Chondrocyte (in vitro differentiated cells): ENCODE data around the gene CHCHD3. TPM values are rescaled to one million over a fixed set of nuclear protein-coding genes. Genes with fewer than 3 reads are reported as not detected.

ENCODE experiments used
- DNase-seq: peaks from one replicate; pipeline ENCODE4 v3.0.0; 2021; ENCODE audit warnings: mixed read lengths, low spot score
- H3K27ac Mint-ChIP-seq: one replicate; pipeline ENCODE4 v1.8.0; 2021; ENCODE audit warnings: mild to moderate bottlenecking, moderate library complexity, mixed read lengths; ENCODE audit not compliant: unreplicated experiment
- H3K27me3 Mint-ChIP-seq: 2 replicates; pipeline ENCODE4 v1.8.0; 2021; ENCODE audit warnings: low read depth, mixed read lengths
- H3K36me3 Mint-ChIP-seq: 2 replicates; pipeline ENCODE4 v1.8.0; 2021; ENCODE audit warnings: low read depth, mixed read lengths
- H3K4me1 Mint-ChIP-seq: 2 replicates; pipeline ENCODE4 v1.8.0; 2021; ENCODE audit warnings: low read depth, mild to moderate bottlenecking, mixed read lengths
- H3K4me3 Mint-ChIP-seq: one replicate; pipeline ENCODE4 v1.8.0; 2021; ENCODE audit warnings: mild to moderate bottlenecking, moderate library complexity, mixed read lengths; ENCODE audit not compliant: unreplicated experiment
- H3K9me3 Mint-ChIP-seq: 2 replicates; pipeline ENCODE4 v1.8.0; 2021; ENCODE audit warnings: low read depth, mixed read lengths
- CTCF ChIP-seq: fragments of 200-600 bp; sonication (generic); IDR thresholded peaks from 2 replicates; pipeline ENCODE4 v1.5.0; 2021; ENCODE audit warnings: antibody characterized with exemption, mild to moderate bottlenecking, moderate library complexity
- total RNA-seq: library from RNA; stranded (reverse); gene quantifications from 3 replicates; pipeline ENCODE4 v1.2.1, GENCODE V29; 2021

CHCHD3 gene
- total RNA-seq, 1 donor from 2014 or later: 42.6 TPM

- Mint-ChIP-seq H3K4me1 (no peaks in the 10 kb centered on the region), H3K4me3 (no peak overlapping the region), H3K27ac (no peak overlapping the region)
Measured at GRCh38 chr7:132760866-132761265, 321.0 kb downstream of the CHCHD3 start.

GRCh38 chr7:132760244-132760623 is 321.7 kb downstream of the CHCHD3 start:
- H3K4me3 Mint-ChIP-seq: no peak overlapping the region
- peaks cover 7% of the 10 kb centered on the region for H3K9me3 Mint-ChIP-seq
- no peak for DNase-seq
- no peaks in the 10 kb centered on the region for H3K27me3 Mint-ChIP-seq
- no peaks in the 10 kb centered on the region for H3K4me1 Mint-ChIP-seq
- no peaks in the 10 kb centered on the region for H3K36me3 Mint-ChIP-seq
- TF ChIP-seq CTCF: no peak
- no peak overlapping the region for H3K27ac Mint-ChIP-seq

More at GRCh38 chr7:132760866-132761265, 321.0 kb downstream of the CHCHD3 start:
- no peaks in the 10 kb centered on the region for H3K36me3 Mint-ChIP-seq
- no peaks in the 10 kb centered on the region for H3K27me3 Mint-ChIP-seq
- DNase-seq: no peak
- TF ChIP-seq CTCF: no peak
- peaks cover 7% of the 10 kb centered on the region for H3K9me3 Mint-ChIP-seq

- peaks cover 7% of the 10 kb centered on the region for H3K9me3 Mint-ChIP-seq
- no peak overlapping the region for H3K27ac Mint-ChIP-seq
- no peaks in the 10 kb centered on the region for H3K36me3 Mint-ChIP-seq
- H3K4me3 Mint-ChIP-seq: no peak overlapping the region
- H3K27me3 Mint-ChIP-seq: no peaks in the 10 kb centered on the region
- H3K4me1 Mint-ChIP-seq: no peaks in the 10 kb centered on the region
- DNase-seq: no peak
- TF ChIP-seq CTCF: no peak
Measured at GRCh38 chr7:132759482-132760243, 322.2 kb downstream of the CHCHD3 start.

- Mint-ChIP-seq H3K27ac (no peak overlapping the region), H3K4me1 (no peaks in the 10 kb centered on the region), H3K9me3 (peaks cover 5% of the 10 kb centered on the region), H3K36me3 (no peaks in the 10 kb centered on the region), H3K4me3 (no peak overlapping the region), H3K27me3 (no peaks in the 10 kb centered on the region)
- DNase-seq: no peak
- TF ChIP-seq CTCF: no peak
Measured at GRCh38 chr7:132758986-132759385, 322.9 kb downstream of the CHCHD3 start.

GRCh38 chr7:132757783-132758182 is 324.1 kb downstream of the CHCHD3 start:
- Mint-ChIP-seq H3K4me1 (no peaks in the 10 kb centered on the region), H3K27me3 (no peaks in the 10 kb centered on the region), H3K4me3 (no peak overlapping the region), H3K9me3 (peaks cover 4% of the 10 kb centered on the region), H3K36me3 (no peaks in the 10 kb centered on the region), H3K27ac (no peak overlapping the region)
- DNase-seq: no peak
- no peak for TF ChIP-seq CTCF
